K562 (cell line): ENCODE measurements around the gene CRNKL1. TPM values are rescaled to one million over a fixed set of nuclear protein-coding genes. Genes with fewer than 3 reads are reported as not detected.

ENCODE experiments used
- ATAC-seq: fragments of 200-7000 bp; cut with Tn5 transposase; 3 replicates; pipeline ENCODE4 v1.9.1; 2020; ENCODE audit warnings: moderate library complexity
- BruUV-seq: library from RNA; stranded (reverse); fragments of 400-500 nt; replicated peaks from 2 replicates; lab custom pipeline; 2021; lab: Mats Ljungman, UMichigan
- CTCF ChIA-PET: fragments of 300-600 bp; formaldehyde crosslinking; extraction: SDS; loops from one replicate; lab custom pipeline; 2021; ENCODE audit warnings: low intra/inter-chr PET ratio; lab: Yijun Ruan, JAX
- POLR2A ChIA-PET: fragments of 300-600, 350-650 bp; sonication (Branson Sonifier 250); formaldehyde crosslinking; extraction: SDS; loops from one replicate; lab custom pipeline; 2021; ENCODE audit warnings: antibody characterized with exemption, inconsistent platforms; lab: Yijun Ruan, JAX
- DNase-seq, 4 experiments: peaks; one replicate each; pipeline versions ENCODE4 v3.0.0 to v3.0.0-alpha.2; 2011 to 2018; ENCODE audit warnings: low spot score in 3 of 4, mixed read lengths in 3 of 4; ENCODE audit errors: extremely low read depth in 1 of 4
- FAIRE-seq: peaks from 2 replicates; lab custom pipeline; 2011; peaks lifted over from hg19 to GRCh38; lab: Jason Lieb, UNC
- H2AFZ ChIP-seq: 2 replicates; pipeline ENCODE4 v1.6.0; 2011; ENCODE audit warnings: low read depth, low read length, control low read depth, inconsistent platforms
- H3K27ac ChIP-seq: fragments of 200-600 bp; 3 replicates; pipeline ENCODE4 v1.8.0; 2011; ENCODE audit warnings: low read depth, mild to moderate bottlenecking, control low read depth, inconsistent platforms, low read length, moderate library complexity, mixed read lengths; ENCODE audit errors: extremely low read depth
- H3K27me3 ChIP-seq, 2 experiments: fragments of 300-600 bp in 1 of 2; 2 replicates in 1 of 2; 3 replicates in 1 of 2; pipeline versions ENCODE4 v1.6.0 to v1.8.0; 2011; ENCODE audit warnings: inconsistent platforms in 2 of 2, low read length in 2 of 2, mild to moderate bottlenecking in 1 of 2, mixed read lengths in 1 of 2, moderate library complexity in 1 of 2; ENCODE audit not compliant: control insufficient read depth in 2 of 2, insufficient read depth in 2 of 2
- H3K36me3 ChIP-seq: fragments of 300-600 bp; 3 replicates; pipeline ENCODE4 v1.8.0; 2011; ENCODE audit warnings: mild to moderate bottlenecking, low read length, inconsistent platforms; ENCODE audit not compliant: control insufficient read depth, insufficient read depth
- H3K4me1 ChIP-seq, 2 experiments: fragments of 200-600 bp in 1 of 2; replicated peaks in 1 of 2; 2 replicates in 1 of 2; 3 replicates in 1 of 2; pipeline versions ENCODE4 v1.5.1 to v1.8.0; 2011; ENCODE audit warnings: inconsistent platforms in 2 of 2, low read length in 2 of 2, mild to moderate bottlenecking in 1 of 2, mixed read lengths in 1 of 2, moderate library complexity in 1 of 2; ENCODE audit not compliant: control insufficient read depth in 2 of 2, insufficient read depth in 2 of 2
- H3K4me2 ChIP-seq: 2 replicates; pipeline ENCODE4 v1.6.1; 2011; ENCODE audit warnings: low read length, control low read depth, inconsistent platforms, mixed read lengths; ENCODE audit not compliant: insufficient read depth
- H3K4me3 ChIP-seq: fragments of 200-600 bp; sonication (generic), shearing (Covaris generic); 2 replicates; pipeline ENCODE4 v1.5.1; 2016; ENCODE audit warnings: control low read depth, inconsistent platforms
- H3K79me2 ChIP-seq: fragments of 200-600 bp; 3 replicates; pipeline ENCODE4 v1.8.0; 2011; ENCODE audit warnings: low read length, inconsistent platforms; ENCODE audit not compliant: control insufficient read depth, insufficient read depth
- H3K9ac ChIP-seq, 2 experiments: 2 replicates each; pipeline versions ENCODE4 v1.6.0 to v1.6.1; 2011; ENCODE audit warnings: low read depth in 2 of 2, low read length in 2 of 2, control low read depth in 1 of 2, inconsistent platforms in 1 of 2, mild to moderate bottlenecking in 1 of 2, mixed read lengths in 1 of 2; ENCODE audit not compliant: insufficient read depth in 1 of 2
- H3K9me1 ChIP-seq: one replicate; pipeline ENCODE4 v1.6.0; 2011; ENCODE audit warnings: inconsistent platforms, mild to moderate bottlenecking, low read length, moderate library complexity; ENCODE audit not compliant: control insufficient read depth, insufficient read depth
- H3K9me3 ChIP-seq: replicated peaks from 2 replicates; pipeline ENCODE4 v1.5.1; 2011; ENCODE audit warnings: low read depth, low read length, inconsistent platforms; ENCODE audit not compliant: control insufficient read depth, insufficient read depth
- H4K20me1 ChIP-seq: replicated peaks from 2 replicates; pipeline ENCODE4 v1.6.1; 2011; ENCODE audit warnings: low read length, inconsistent platforms, mixed read lengths; ENCODE audit not compliant: control insufficient read depth, insufficient read depth
- CBFA2T2 ChIP-seq: fragments of 450-650 bp; conservative IDR thresholded peaks from 2 replicates; pipeline ENCODE4 v1.6.1; 2017; ENCODE audit warnings: mild to moderate bottlenecking
- FOXO4 ChIP-seq: fragments of 450-650 bp; formaldehyde crosslinking; IDR thresholded peaks from 2 replicates; pipeline ENCODE4 v1.4.0; 2020; ENCODE audit warnings: mild to moderate bottlenecking, moderate library complexity
- PURB ChIP-seq: sonication (generic); formaldehyde crosslinking; IDR thresholded peaks from 2 replicates; pipeline ENCODE4 v1.9.0; 2021; ENCODE audit warnings: low read depth, mild to moderate bottlenecking, missing genetic modification reagents
- REST ChIP-seq, 2 experiments: fragments of 450-650 bp; formaldehyde crosslinking in 1 of 2; IDR thresholded peaks; 2 replicates each; pipeline versions ENCODE4 v1.4.0 to v1.6.1; 2014 to 2020; ENCODE audit warnings: mild to moderate bottlenecking in 2 of 2, borderline replicate concordance in 1 of 2, low read depth in 1 of 2
- SREBF1 ChIP-seq: fragments of 150-350 bp; IDR thresholded peaks from 2 replicates; pipeline ENCODE4 v1.6.1; 2014; ENCODE audit warnings: antibody characterized with exemption, low read depth, low read length, borderline replicate concordance
- SRSF3 ChIP-seq: fragments of 200-400 bp; formaldehyde crosslinking; IDR thresholded peaks from 2 replicates; pipeline ENCODE4 v1.6.1; 2016; ENCODE audit warnings: mild to moderate bottlenecking, low read length, moderate library complexity; ENCODE audit not compliant: insufficient read depth
- TGIF2 ChIP-seq: sonication (generic); formaldehyde crosslinking; IDR thresholded peaks from 2 replicates; pipeline ENCODE4 v1.8.1; 2022; ENCODE audit warnings: mild to moderate bottlenecking, missing genetic modification reagents, moderate library complexity
- THRB ChIP-seq: fragments of 450-650 bp; formaldehyde crosslinking; conservative IDR thresholded peaks from 2 replicates; pipeline ENCODE4 v1.4.0; 2022; ENCODE audit warnings: mild to moderate bottlenecking, missing genetic modification characterization
- TSC22D4 ChIP-seq: fragments of 450-650 bp; IDR thresholded peaks from 2 replicates; pipeline ENCODE4 v1.6.1; 2016; ENCODE audit warnings: missing genetic modification characterization, missing biosample characterization, control low read depth
- ZNF146 ChIP-seq: IDR thresholded peaks from one replicate; pipeline ENCODE4 v1.6.1; 2018; ENCODE audit warnings: missing compliant biosample characterization; ENCODE audit not compliant: unreplicated experiment
- WGBS: fragments of 100-300 bp; shearing (Covaris generic); methylation state at CpG from one replicate; pipeline ENCODE4 v1.1.6; 2016; ENCODE audit warnings: low coverage, mixed read lengths; ENCODE audit not compliant: insufficient coverage; ENCODE audit errors: missing lambda C conversion rate; 5-methylcytosine and 5-hydroxymethylcytosine counted together
- in situ Hi-C: fragments of 300-500 bp; cut with MboI; formaldehyde crosslinking; loops from 4 replicates; pipeline ENCODE4 v1.15.0; 2018; ENCODE audit warnings: inconsistent platforms, mixed read lengths
- intact Hi-C: fragments of 100-400 bp; cut with micrococcal nuclease; formaldehyde crosslinking; loops from 2 replicates; pipeline ENCODE4 v1.14.2; 2022
- polyA plus RNA-seq, 8 experiments: library from polyadenylated mRNA; depleted of rRNA in 4 of 8; stranded (reverse) in 5 of 8; unstranded in 3 of 8; fragments of >200 nt; fragmentation: Nextera tagmentation in 2 of 8; fragmentation: Illumina TruSeq in 1 of 8; extraction: Ambion mirVana in 2 of 8; extraction: Trizol in 1 of 8; gene quantifications; 2 replicates each; pipeline versions ENCODE4 v1.2.1 to v1.2.3, GENCODE V29; 2011 to 2014; ENCODE audit warnings: inconsistent platforms in 1 of 8, missing spikeins in 1 of 8
- total RNA-seq, 7 experiments: library from RNA; depleted of rRNA in 6 of 7; stranded (reverse); fragments of >200 nt in 6 of 7; fragmentation: Illumina TruSeq in 2 of 7; extraction: Trizol in 2 of 7; gene quantifications; 2 replicates each; pipeline versions ENCODE4 v1.2.1 to v1.2.3, GENCODE V29; 2011 to 2021; ENCODE audit warnings: low replicate concordance in 1 of 7

Gene CRNKL1
- total and polyA plus RNA-seq, 9 of the 15 experiments (the other 6 are each of a cell fraction or from before 2014, with no cell fraction given) = 8.1 to 17.0 (median 11.7) TPM

- Histone ChIP-seq H3K4me1 (no peaks in the 10 kb centered on the region; a peak in 1 of 5 replicates), H3K36me3 (peaks cover 77% of the 10 kb centered on the region), H3K9ac (no peak overlapping the region), H2AFZ (no peak overlapping the region), H3K4me2 (no peak overlapping the region), H3K9me1 (no peaks in the 10 kb centered on the region), H3K27me3 (no peaks in the 10 kb centered on the region), H3K9me3 (no peaks in the 10 kb centered on the region), H4K20me1 (no peaks in the 10 kb centered on the region), H3K4me3 (no peak overlapping the region), H3K79me2 (peaks cover 34% of the 10 kb centered on the region), H3K27ac (no peak overlapping the region)
- no peak for FAIRE-seq
- ChIA-PET POLR2A (interaction anchor here (0.7 to 1.5 kb wide), 3 partner anchors 8 to 17 kb away, joined by 3 to 4 read pairs (median 4); no protein-coding TSS in a partner anchor), CTCF (no interaction called here)
- no peak for ATAC-seq
- WGBS = 95% methylated on average over 2 of the region's 2 CpGs
- intact Hi-C loops = no loop called here
- DNase-seq = no peak
- BruUV-seq = no TSS peak
- in situ Hi-C loops = no loop called here
- no peak for TF ChIP-seq SREBF1
- no peak for TF ChIP-seq CBFA2T2
- TF ChIP-seq PURB (CRISPR knock-in tag) = no peak
- no peak for TF ChIP-seq FOXO4 (CRISPR knock-in tag)
- TF ChIP-seq ZNF146 (CRISPR knock-in tag) = no peak
- TF ChIP-seq TSC22D4 (tag) = no peak
- no peak for TF ChIP-seq SRSF3
- TF ChIP-seq TGIF2 (CRISPR knock-in tag) = no peak
- TF ChIP-seq REST (IDR thresholded peaks at IDR 0.05; ENCODE audit: borderline replicate concordance) = no peak
- no peak for TF ChIP-seq REST (CRISPR knock-in tag; IDR thresholded peaks at IDR 0.05; ENCODE audit: low read depth)
- TF ChIP-seq THRB (CRISPR knock-in tag) = no peak
These were observed 25.0 kb downstream of the CRNKL1 start for GRCh38 chr20:20027284-20027683.
